ENCODE results near the gene IL6ST. TPM values are rescaled to one million over a fixed set of nuclear protein-coding genes. Genes with fewer than 3 reads are reported as not detected.

Gene IL6ST
- total and polyA plus RNA-seq, 10 of the 15 experiments (the other 5 are each of a cell fraction or from before 2014, with no cell fraction given): 1.5 to 139 (median 13.0) TPM

- TF ChIP-seq BCL3 (IDR thresholded peaks at IDR 0.05; ENCODE audit: borderline replicate concordance, insufficient read depth, low read depth, low read length, poor library complexity, severe bottlenecking) (no peak), NR2C1 (IDR thresholded peaks at IDR 0.05) (no peak), POLR2AphosphoS2 (IDR thresholded peaks at IDR 0.05; ENCODE audit: low read depth, low read length) (no peak), EGR1 (IDR thresholded peaks at IDR 0.05; ENCODE audit: borderline replicate concordance in 1 of 2, low read depth in 2 of 2, low read length in 2 of 2) (no peak), TCF7 (IDR thresholded peaks at IDR 0.05; ENCODE audit: borderline replicate concordance) (no peak), WRNIP1 (IDR thresholded peaks at IDR 0.05; ENCODE audit: borderline replicate concordance, low read depth, low read length) (no peak), TARDBP (IDR thresholded peaks at IDR 0.05; ENCODE audit: borderline replicate concordance) (no peak), SIX5 (IDR thresholded peaks at IDR 0.05; ENCODE audit: low read depth, low read length, severe bottlenecking) (no peak), MYC (IDR thresholded peaks at IDR 0.05; ENCODE audit: insufficient read depth, insufficient read length, insufficient replicate concordance, low read length, severe bottlenecking) (no peak), PAX8 (IDR thresholded peaks at IDR 0.05) (no peak), RELB (IDR thresholded peaks at IDR 0.05; ENCODE audit: low read depth) (peak; percentile 67; the same call in 1 of the 2 replicates), NFXL1 (IDR thresholded peaks at IDR 0.05; ENCODE audit: borderline replicate concordance) (no peak), SMARCA5 (IDR thresholded peaks at IDR 0.05) (no peak), NRF1 (conservative IDR thresholded peaks at IDR 0.05; ENCODE audit: low read depth, low read length) (no peak), NR2C2 (IDR thresholded peaks at IDR 0.05; ENCODE audit: borderline replicate concordance, control insufficient read depth, insufficient read length, low read depth) (no peak), CBFB (IDR thresholded peaks at IDR 0.05; ENCODE audit: low read depth) (no peak), HCFC1 (IDR thresholded peaks at IDR 0.05; ENCODE audit: low read length) (no peak), IRF5 (IDR thresholded peaks at IDR 0.05; ENCODE audit: borderline replicate concordance) (no peak), MLLT1 (IDR thresholded peaks at IDR 0.05) (no peak), ZSCAN29 (IDR thresholded peaks at IDR 0.05) (no peak), EED (IDR thresholded peaks at IDR 0.05; ENCODE audit: low read depth) (peak; percentile 67)
These were observed 94.7 kb downstream of the IL6ST start (continued) for GRCh38 chr5:55900068-55900467.
